Renal cortex interstitium (tissue), 15 donors: ENCODE data around the gene ELMO2. TPM values are rescaled to one million over a fixed set of nuclear protein-coding genes. Genes with fewer than 3 reads are reported as not detected.

Experiments
- DNase-seq, 11 donors: peaks; one replicate each; pipeline ENCODE4 v3.0.0-alpha.2; 2013; ENCODE audit warnings: low read depth in 9 of 11, low spot score in 4 of 11; ENCODE audit errors: extremely low read depth in 1 of 11
- long read RNA-seq, 16 experiments: transcript quantifications; one replicate each; lab custom pipeline, GENCODE V29; 2026
- polyA plus RNA-seq, 3 donors: library from polyadenylated mRNA; unstranded; fragments of 120-200 nt; gene quantifications; one replicate each; pipeline ENCODE4 v1.2.1, GENCODE V29; 2013; ENCODE audit not compliant: insufficient read length in 3 of 3

Gene ELMO2
- 10 to 100 TPM; 60.7 to 68.7 (median 64.0) TPM for polyA plus RNA-seq
- long read RNA-seq, donor 1, partial matches to known transcripts: 0 of 3 reads
- long read RNA-seq, donor 1, other reads (novel, unspliced or antisense): 0 of 3 reads
- long read RNA-seq, donor 2, partial matches to known transcripts: 0 of 2 reads
- long read RNA-seq, donor 2, other reads (novel, unspliced or antisense): 0 of 2 reads
- long read RNA-seq, donor 3, partial matches to known transcripts: 0 of 2 reads
- long read RNA-seq, donor 3, other reads (novel, unspliced or antisense): 0 of 2 reads
- long read RNA-seq, donor 4, partial matches to known transcripts: 0 of 2 reads
- long read RNA-seq, donor 4, other reads (novel, unspliced or antisense): 0 of 2 reads
- long read RNA-seq, donor 5, partial matches to known transcripts: 0 of 2 reads
- long read RNA-seq, donor 5, other reads (novel, unspliced or antisense): 0 of 2 reads
- long read RNA-seq, donor 6, partial matches to known transcripts: 0 of 3 reads
- long read RNA-seq, donor 6, other reads (novel, unspliced or antisense): 0 of 3 reads
- long read RNA-seq, donor 7, partial matches to known transcripts: 0 of 5 reads
- long read RNA-seq, donor 7, other reads (novel, unspliced or antisense): 0 of 5 reads
- long read RNA-seq, donor 8, transcript ELMO2-201 (22 exons, 3,669 nt): major isoform, 6 of 15 reads
- long read RNA-seq, donor 8, partial matches to known transcripts: 8 of 15 reads
- long read RNA-seq, donor 8, other reads (novel, unspliced or antisense): 0 of 15 reads
- long read RNA-seq, donor 9, partial matches to known transcripts: 0 of 3 reads
- long read RNA-seq, donor 9, other reads (novel, unspliced or antisense): 0 of 3 reads
- long read RNA-seq, donor 10: 0 reads
- long read RNA-seq, donor 11, transcript ELMO2-201 (22 exons, 3,669 nt): major isoform, 5 of 5 reads
- long read RNA-seq, donor 11, partial matches to known transcripts: 0 of 5 reads
- long read RNA-seq, donor 11, other reads (novel, unspliced or antisense): 0 of 5 reads
- long read RNA-seq, donor 12, partial matches to known transcripts: 0 of 1 reads
- long read RNA-seq, donor 12, other reads (novel, unspliced or antisense): 0 of 1 reads
- long read RNA-seq, donor 13, partial matches to known transcripts: 29 of 29 reads
- long read RNA-seq, donor 13, other reads (novel, unspliced or antisense): 0 of 29 reads
- long read RNA-seq, donor 14, partial matches to known transcripts: 0 of 3 reads
- long read RNA-seq, donor 14, other reads (novel, unspliced or antisense): 0 of 3 reads
- long read RNA-seq, donor 15, partial matches to known transcripts: 0 of 2 reads
- long read RNA-seq, donor 15, other reads (novel, unspliced or antisense): 0 of 2 reads
- long read RNA-seq, donor 16, transcript ELMO2-201 (22 exons, 3,669 nt): major isoform, 6 of 20 reads
- long read RNA-seq, donor 16, partial matches to known transcripts: 7 of 20 reads
- long read RNA-seq, donor 16, other reads (novel, unspliced or antisense): 5 of 20 reads

GRCh38 chr20:46406200-46406985, at the start of gene ELMO2:
ELMO2 (minus strand) TSS chr20:46406615; CDS start chr20:46394482, 12,133 bp downstream.
- DNase-seq: peak; percentile 86 to 98 (median 94)

- no peak for DNase-seq
These were observed 49.3 kb upstream of the ELMO2 start for GRCh38 chr20:46455729-46456128.

GRCh38 chr20:46446851-46447250, 40.4 kb upstream of the ELMO2 start:
- DNase-seq: no peak

- DNase-seq: no peak
These were observed 33.4 kb upstream of the ELMO2 start for GRCh38 chr20:46439837-46440236.

GRCh38 chr20:46438156-46438750, 31.8 kb upstream of the ELMO2 start:
- DNase-seq: peak in 2 of 11 donors; percentile 13 to 18

- DNase-seq: no peak
These were observed 28.7 kb upstream of the ELMO2 start for GRCh38 chr20:46435146-46435545.

- DNase-seq: no peak
These were observed 28.2 kb upstream of the ELMO2 start for GRCh38 chr20:46434597-46434996.

- DNase-seq: no peak
These were observed 26.6 kb upstream of the ELMO2 start for GRCh38 chr20:46433051-46433450.

GRCh38 chr20:46430921-46431712, 24.7 kb upstream of the ELMO2 start:
- no peak for DNase-seq

- DNase-seq: no peak
These were observed 21.0 kb upstream of the ELMO2 start for GRCh38 chr20:46427384-46427783.

- no peak for DNase-seq
These were observed 17.6 kb upstream of the ELMO2 start for GRCh38 chr20:46423882-46424482.

- DNase-seq: no peak
These were observed 16.9 kb upstream of the ELMO2 start for GRCh38 chr20:46423342-46423741.

- DNase-seq: no peak
These were observed 14.5 kb upstream of the ELMO2 start for GRCh38 chr20:46420878-46421277.

GRCh38 chr20:46419882-46420281, 13.5 kb upstream of the ELMO2 start:
- DNase-seq: no peak

GRCh38 chr20:46416839-46417238, 10.4 kb upstream of the ELMO2 start:
- no peak for DNase-seq

- no peak for DNase-seq
These were observed 10.0 kb upstream of the ELMO2 start for GRCh38 chr20:46416421-46416820.
